Measurements from ENCODE around the gene DEPP1.

DNA sequence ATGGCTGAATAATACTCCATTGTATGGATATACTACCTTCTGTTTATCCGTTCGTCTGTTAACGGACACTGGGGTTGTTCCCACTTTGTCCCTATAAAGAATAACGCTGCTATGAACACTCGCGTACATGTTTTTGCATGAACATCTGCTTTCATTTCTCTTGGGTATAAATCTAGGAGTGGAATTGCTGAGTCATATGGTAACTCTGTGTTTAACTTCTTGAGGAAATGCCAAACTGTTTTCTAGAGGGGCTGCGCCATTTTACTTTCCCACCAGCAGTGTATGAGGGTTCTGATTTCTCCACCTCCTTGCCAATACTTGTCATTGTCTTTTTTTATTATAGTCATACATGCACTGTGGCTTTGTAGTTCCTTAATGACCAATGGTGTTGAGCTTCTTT is 39.7 kb downstream of the DEPP1 start:
- TF ChIP-seq ZNF274 (IDR thresholded peaks at IDR 0.05; ENCODE audit: low read depth, low read length) (no peak), SUZ12 (IDR thresholded peaks at IDR 0.05; ENCODE audit: extremely low read depth, insufficient read depth, insufficient read length) (no peak)

Measured in NT2/D1 (cell line).